ENCODE data around the gene MYEOV. TPM values are rescaled to one million over a fixed set of nuclear protein-coding genes. Genes with fewer than 3 reads are reported as not detected.

Gene MYEOV
- total and polyA plus RNA-seq, 9 donors = 0.12 to 0.79 (median 0.53) TPM; not detected in 3

GRCh38 chr11:69307871-69308431 is 14.0 kb downstream of the MYEOV start:
- DNase-seq = no peak
- Histone ChIP-seq H3K27ac (no peak overlapping the region), H3K36me3 (no peaks in the 10 kb centered on the region), H3K4me1 (ENCODE audit: insufficient read depth) (no peaks in the 10 kb centered on the region), H3K27me3 (no peaks in the 10 kb centered on the region), H3K4me3 (no peak overlapping the region), H3K9me3 (no peaks in the 10 kb centered on the region)
- WGBS, 3 donors = 66 to 85% (median 76%) methylated on average over 12 of the region's 12 CpGs
- TF ChIP-seq CTCF (IDR thresholded peaks at IDR 0.05) = no peak
- TF ChIP-seq POLR2A (IDR thresholded peaks at IDR 0.05) = no peak
- no peak for TF ChIP-seq EP300 (IDR thresholded peaks at IDR 0.05)
- intact Hi-C loops (cut with DNase I) = no loop called here

GRCh38 chr11:69308491-69308911 is 14.5 kb downstream of the MYEOV start:
- intact Hi-C loops (cut with DNase I) = no loop called here
- DNase-seq = peak in 1 of 5 donors; percentile 11

GRCh38 chr11:69308936-69309615 is 15.1 kb downstream of the MYEOV start:
- WGBS, 3 donors = 82 to 86% (median 84%) methylated on average over 10 of the region's 10 CpGs
- no peaks in the 10 kb centered on the region for H3K36me3 ChIP-seq
- intact Hi-C loops (cut with DNase I) = no loop called here
- no peaks in the 10 kb centered on the region for H3K4me1 ChIP-seq (ENCODE audit: insufficient read depth)
- H3K27me3 ChIP-seq = no peaks in the 10 kb centered on the region
- DNase-seq = peak in 1 of 5 donors; percentile 13
- H3K9me3 ChIP-seq = no peaks in the 10 kb centered on the region
- no peak overlapping the region for H3K27ac ChIP-seq
- H3K4me3 ChIP-seq = no peak overlapping the region
- TF ChIP-seq CTCF (IDR thresholded peaks at IDR 0.05) = no peak
- TF ChIP-seq EP300 (IDR thresholded peaks at IDR 0.05) = no peak
- TF ChIP-seq POLR2A (IDR thresholded peaks at IDR 0.05) = no peak

More at GRCh38 chr11:69308491-69308911, 14.5 kb downstream of the MYEOV start:
- Histone ChIP-seq H3K36me3 (no peaks in the 10 kb centered on the region), H3K27ac (no peak overlapping the region), H3K27me3 (no peaks in the 10 kb centered on the region), H3K9me3 (no peaks in the 10 kb centered on the region), H3K4me3 (no peak overlapping the region), H3K4me1 (ENCODE audit: insufficient read depth) (no peaks in the 10 kb centered on the region)
- TF ChIP-seq CTCF (IDR thresholded peaks at IDR 0.05) = no peak
- TF ChIP-seq EP300 (IDR thresholded peaks at IDR 0.05) = no peak
- no peak for TF ChIP-seq POLR2A (IDR thresholded peaks at IDR 0.05)
- 91 to 98% (median 92%) methylated on average over 9 of the region's 9 CpGs for WGBS, 3 donors

GRCh38 chr11:69309631-69310280 is 15.8 kb downstream of the MYEOV start:
- H3K27ac ChIP-seq = no peak overlapping the region
- DNase-seq = peak in 1 of 5 donors; percentile 8
- 39 to 60% (median 45%) methylated on average over 8 of the region's 8 CpGs for WGBS, 3 donors
- H3K4me3 ChIP-seq = no peak overlapping the region
- no peaks in the 10 kb centered on the region for H3K36me3 ChIP-seq
- H3K4me1 ChIP-seq (ENCODE audit: insufficient read depth) = no peaks in the 10 kb centered on the region
- no peaks in the 10 kb centered on the region for H3K27me3 ChIP-seq
- intact Hi-C loops (cut with DNase I) = loop anchor here in 1 of 4 donors (10.0 kb wide), 1 partner anchor 75 kb away; no protein-coding TSS in a partner anchor
- TF ChIP-seq CTCF (IDR thresholded peaks at IDR 0.05) = no peak
- TF ChIP-seq EP300 (IDR thresholded peaks at IDR 0.05) = no peak
- no peak for TF ChIP-seq POLR2A (IDR thresholded peaks at IDR 0.05)
- H3K9me3 ChIP-seq = no peaks in the 10 kb centered on the region
